Natural killer cell (primary cell): ENCODE data around the gene AXIN2. TPM values are rescaled to one million over a fixed set of nuclear protein-coding genes. Genes with fewer than 3 reads are reported as not detected.

Experiments
- ATAC-seq, 3 donors: fragments of 150-1000 bp in 2 of 3; fragments of 200-7000 bp in 1 of 3; cut with Tn5 transposase; 1 replicate in 1 of 3; 2 replicates in 2 of 3; pipeline ENCODE4 v1.10.0; 2021; ENCODE audit warnings: mild to moderate bottlenecking in 2 of 3, moderate library complexity in 2 of 3
- DNase-seq, 2 donors: peaks; one replicate each; pipeline versions ENCODE4 v3.0.0 to v3.0.0-alpha.2; 2013 to 2021; ENCODE audit warnings: mixed read lengths in 1 of 2
- H3K27ac ChIP-seq: one replicate; pipeline ENCODE4 v1.5.1; 2013; ENCODE audit warnings: mild to moderate bottlenecking, low read length
- H3K27me3 ChIP-seq: one replicate; pipeline ENCODE4 v1.6.1; 2013; ENCODE audit warnings: low read length; ENCODE audit not compliant: control insufficient read depth, insufficient read depth
- H3K36me3 ChIP-seq: one replicate; pipeline ENCODE4 v1.6.1; 2013; ENCODE audit warnings: low read length; ENCODE audit not compliant: control insufficient read depth, insufficient read depth
- H3K4me1 ChIP-seq: one replicate; pipeline ENCODE4 v1.6.1; 2013; ENCODE audit warnings: low read length; ENCODE audit not compliant: control insufficient read depth, insufficient read depth
- H3K4me3 ChIP-seq: one replicate; pipeline ENCODE4 v1.5.1; 2013; ENCODE audit warnings: low read length
- H3K9me3 ChIP-seq: one replicate; pipeline ENCODE4 v1.6.1; 2013; ENCODE audit warnings: low read length; ENCODE audit not compliant: control insufficient read depth, insufficient read depth
- H3K27ac Mint-ChIP-seq, 2 donors: one replicate each; pipeline ENCODE4 v1.8.0; 2022; ENCODE audit warnings: mild to moderate bottlenecking in 2 of 2, mixed read lengths in 2 of 2, moderate library complexity in 1 of 2
- H3K27me3 Mint-ChIP-seq, 2 donors: one replicate each; pipeline ENCODE4 v1.8.0; 2022; ENCODE audit warnings: low read depth in 2 of 2, mixed read lengths in 2 of 2
- H3K36me3 Mint-ChIP-seq: one replicate; pipeline ENCODE4 v1.8.0; 2022; ENCODE audit warnings: mixed read lengths
- H3K4me1 Mint-ChIP-seq, 2 donors: one replicate each; pipeline ENCODE4 v1.8.0; 2022; ENCODE audit warnings: mixed read lengths in 2 of 2
- H3K4me3 Mint-ChIP-seq: one replicate; pipeline ENCODE4 v1.8.0; 2022; ENCODE audit warnings: mild to moderate bottlenecking, moderate library complexity, mixed read lengths
- H3K9me3 Mint-ChIP-seq, 2 donors: one replicate each; pipeline ENCODE4 v1.8.0; 2022; ENCODE audit warnings: mixed read lengths in 2 of 2
- WGBS: methylation state at CpG from one replicate; pipeline ENCODE4 v1.1.7; 2013; ENCODE audit warnings: missing lambda C conversion rate; ENCODE audit not compliant: insufficient coverage; 5-methylcytosine and 5-hydroxymethylcytosine counted together
- intact Hi-C: fragments of 100-400 bp; cut with micrococcal nuclease; formaldehyde crosslinking; loops from one replicate; pipeline ENCODE4 v1.14.2; 2022
- total RNA-seq, 4 donors: library from RNA; stranded (reverse); fragments of 120-200 nt in 1 of 4; gene quantifications; one replicate each; pipeline versions ENCODE4 v1.2.3 to v1.2.4, GENCODE V29; 2013 to 2022
- TF ChIP-seq, protein P1 (sequence below): fragments of 200-600 bp; IDR thresholded peaks from one replicate; pipeline ENCODE4 v1.8.0; 2022; ENCODE audit warnings: antibody characterized with exemption

Gene AXIN2
- total RNA-seq, 3 donors from 2014 or later (not counting 1 experiment from before 2014, with no cell fraction given) = 1.3 to 4.1 (median 1.7) TPM

DNA sequence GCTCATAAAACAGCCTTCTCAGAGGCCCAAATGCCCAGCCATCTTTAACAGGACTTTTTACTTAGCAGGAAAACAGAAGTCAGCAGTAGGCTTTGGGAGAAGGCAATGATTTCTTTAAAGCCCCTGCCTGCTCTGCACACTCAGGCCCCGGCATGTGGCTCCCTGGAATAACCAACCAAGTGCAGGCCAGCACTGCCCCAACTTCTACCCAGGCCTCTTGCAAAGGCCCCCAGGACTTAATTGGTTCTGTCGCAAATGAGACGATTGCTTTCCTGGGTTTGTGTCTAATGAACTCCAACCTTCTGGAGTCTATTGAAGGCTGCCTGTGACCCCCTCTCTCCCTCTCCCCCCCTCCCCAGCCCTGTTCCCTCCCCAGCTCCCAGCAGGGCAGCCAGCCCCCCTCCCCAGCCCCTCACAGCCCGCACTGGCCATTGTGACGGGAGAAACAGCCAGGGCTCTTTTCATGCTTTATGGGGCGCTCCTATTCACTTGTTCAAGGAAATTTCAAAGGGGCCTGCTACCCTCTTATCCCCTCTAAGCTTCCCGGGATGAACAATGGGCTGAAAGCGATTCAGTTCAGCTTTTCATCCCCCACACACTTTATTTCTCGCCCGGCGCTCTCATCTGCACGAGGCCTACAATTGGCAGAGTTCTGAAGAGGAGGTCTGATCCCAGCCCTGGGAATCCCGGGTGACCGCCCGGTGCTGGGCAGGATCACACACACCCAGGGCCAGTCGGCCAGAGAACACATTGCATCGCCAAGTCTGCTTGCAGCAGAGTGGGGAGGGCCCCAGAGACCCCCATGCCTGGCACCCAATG is 15.5 kb downstream of the AXIN2 start:
- 91% methylated on average over 17 of the region's 17 CpGs for WGBS
- no peaks in the 10 kb centered on the region for H3K4me1 Mint-ChIP-seq

DNA sequence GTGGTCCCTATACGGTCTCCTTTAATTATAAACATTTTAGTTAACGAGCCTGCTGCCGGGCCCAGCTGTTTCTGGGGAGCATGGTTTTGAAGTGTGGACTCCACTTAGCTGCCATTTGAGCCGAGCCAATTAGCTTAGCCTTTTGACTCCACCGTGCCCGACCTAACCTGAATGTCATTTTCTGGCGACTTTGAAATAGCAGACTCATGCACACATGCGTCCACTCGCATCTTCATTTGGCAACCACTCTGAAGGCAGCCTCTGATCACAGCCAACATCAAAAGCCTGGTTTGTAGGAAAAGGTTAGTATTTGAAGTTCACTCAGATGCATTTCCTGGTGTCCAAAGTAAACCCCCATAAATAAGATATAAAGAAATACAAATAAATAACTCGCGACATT is 16.8 kb downstream of the AXIN2 start:
- Mint-ChIP-seq H3K36me3 (no peaks in the 10 kb centered on the region), H3K9me3 (no peaks in the 10 kb centered on the region), H3K27ac (no peak overlapping the region), H3K27me3 (peaks cover 0 to 5% of the 10 kb centered on the region in 2 donors), H3K4me3 (no peak overlapping the region), H3K4me1 (no peaks in the 10 kb centered on the region)
- Histone ChIP-seq H3K4me3 (no peak overlapping the region), H3K27me3 (no peaks in the 10 kb centered on the region), H3K9me3 (no peaks in the 10 kb centered on the region), H3K36me3 (no peaks in the 10 kb centered on the region), H3K4me1 (no peaks in the 10 kb centered on the region), H3K27ac (no peak overlapping the region)
- 96% methylated on average over 8 of the region's 11 CpGs for WGBS
- no peak for DNase-seq
- intact Hi-C loops = no loop called here
- TF ChIP-seq, protein P1, sequence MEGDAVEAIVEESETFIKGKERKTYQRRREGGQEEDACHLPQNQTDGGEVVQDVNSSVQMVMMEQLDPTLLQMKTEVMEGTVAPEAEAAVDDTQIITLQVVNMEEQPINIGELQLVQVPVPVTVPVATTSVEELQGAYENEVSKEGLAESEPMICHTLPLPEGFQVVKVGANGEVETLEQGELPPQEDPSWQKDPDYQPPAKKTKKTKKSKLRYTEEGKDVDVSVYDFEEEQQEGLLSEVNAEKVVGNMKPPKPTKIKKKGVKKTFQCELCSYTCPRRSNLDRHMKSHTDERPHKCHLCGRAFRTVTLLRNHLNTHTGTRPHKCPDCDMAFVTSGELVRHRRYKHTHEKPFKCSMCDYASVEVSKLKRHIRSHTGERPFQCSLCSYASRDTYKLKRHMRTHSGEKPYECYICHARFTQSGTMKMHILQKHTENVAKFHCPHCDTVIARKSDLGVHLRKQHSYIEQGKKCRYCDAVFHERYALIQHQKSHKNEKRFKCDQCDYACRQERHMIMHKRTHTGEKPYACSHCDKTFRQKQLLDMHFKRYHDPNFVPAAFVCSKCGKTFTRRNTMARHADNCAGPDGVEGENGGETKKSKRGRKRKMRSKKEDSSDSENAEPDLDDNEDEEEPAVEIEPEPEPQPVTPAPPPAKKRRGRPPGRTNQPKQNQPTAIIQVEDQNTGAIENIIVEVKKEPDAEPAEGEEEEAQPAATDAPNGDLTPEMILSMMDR = no peak
- no peak for ATAC-seq

More for the DNA sequence above, 15.5 kb downstream of the AXIN2 start:
- Mint-ChIP-seq H3K36me3 (no peaks in the 10 kb centered on the region), H3K27ac (no peak overlapping the region), H3K9me3 (no peaks in the 10 kb centered on the region), H3K4me3 (no peak overlapping the region), H3K27me3 (peaks cover 0 to 5% of the 10 kb centered on the region in 2 donors)
- no peak for ATAC-seq
- Histone ChIP-seq H3K36me3 (no peaks in the 10 kb centered on the region), H3K27ac (no peak overlapping the region), H3K4me3 (no peak overlapping the region), H3K27me3 (no peaks in the 10 kb centered on the region), H3K9me3 (no peaks in the 10 kb centered on the region), H3K4me1 (no peaks in the 10 kb centered on the region)
- TF ChIP-seq, protein P1 = no peak
- DNase-seq = no peak
- intact Hi-C loops = no loop called here

DNA sequence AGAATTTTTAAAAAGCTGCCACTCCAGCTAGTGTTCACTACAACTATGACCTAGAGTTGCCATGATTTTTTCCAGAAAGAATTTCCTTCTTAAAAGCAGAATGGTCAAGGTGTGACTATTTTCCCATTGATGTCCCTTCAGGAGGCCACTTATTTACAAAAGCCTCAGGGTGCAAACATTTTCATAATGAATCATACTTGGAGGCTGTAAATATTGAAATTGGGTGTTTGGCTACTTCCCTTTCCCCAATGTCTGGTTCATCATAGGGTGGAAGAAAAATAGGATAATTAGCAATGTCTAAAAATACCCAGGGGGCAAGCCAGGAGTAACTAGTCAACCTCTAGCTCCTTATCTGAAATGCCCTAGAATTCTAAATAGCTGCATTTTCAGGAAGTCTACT is 18.8 kb downstream of the AXIN2 start:
- TF ChIP-seq, protein P1 = no peak
- Mint-ChIP-seq H3K27ac (no peak overlapping the region), H3K4me1 (no peaks in the 10 kb centered on the region), H3K9me3 (no peaks in the 10 kb centered on the region), H3K4me3 (no peak overlapping the region), H3K27me3 (peaks cover 0 to 2% of the 10 kb centered on the region in 2 donors), H3K36me3 (no peaks in the 10 kb centered on the region)
- Histone ChIP-seq H3K36me3 (no peaks in the 10 kb centered on the region), H3K27ac (no peak overlapping the region), H3K9me3 (no peaks in the 10 kb centered on the region), H3K27me3 (no peaks in the 10 kb centered on the region), H3K4me1 (no peaks in the 10 kb centered on the region), H3K4me3 (no peak overlapping the region)
- ATAC-seq = no peak
- intact Hi-C loops = no loop called here
- no peak for DNase-seq

DNA sequence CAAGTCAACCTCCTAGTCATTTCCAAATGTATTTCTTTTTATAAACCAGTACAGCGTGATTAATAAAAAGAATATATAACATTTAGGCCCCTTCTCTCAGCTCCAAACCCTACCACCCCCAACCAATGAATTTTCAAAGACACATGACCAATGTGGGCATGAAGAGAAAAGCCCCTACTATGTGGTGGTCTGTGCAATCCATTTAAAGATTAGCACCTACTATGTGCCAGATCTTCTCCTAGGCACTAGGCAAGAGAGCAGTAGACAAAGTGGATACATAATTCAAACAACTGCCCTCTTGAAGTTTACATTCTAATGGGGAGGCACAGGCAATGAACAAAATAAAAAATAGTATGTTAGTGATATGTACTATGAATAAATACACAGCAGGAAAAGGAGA is 19.4 kb downstream of the AXIN2 start:
- Mint-ChIP-seq H3K4me1 (no peaks in the 10 kb centered on the region), H3K4me3 (no peak overlapping the region), H3K27me3 (peaks cover 0 to 2% of the 10 kb centered on the region in 2 donors), H3K27ac (no peak overlapping the region), H3K9me3 (no peaks in the 10 kb centered on the region), H3K36me3 (no peaks in the 10 kb centered on the region)
- ATAC-seq (no peak), DNase-seq (no peak)
- WGBS = 100% methylated on average over 1 of the region's 1 CpG
- Histone ChIP-seq H3K4me3 (no peak overlapping the region), H3K4me1 (no peaks in the 10 kb centered on the region), H3K36me3 (no peaks in the 10 kb centered on the region), H3K27ac (no peak overlapping the region), H3K27me3 (no peaks in the 10 kb centered on the region), H3K9me3 (no peaks in the 10 kb centered on the region)
- TF ChIP-seq, protein P1 = no peak
- intact Hi-C loops = no loop called here
